A673 (cell line): ENCODE measurements around the gene BMERB1. TPM values are rescaled to one million over a fixed set of nuclear protein-coding genes. Genes with fewer than 3 reads are reported as not detected.

Experiments used
- BruUV-seq: library from RNA; stranded (reverse); fragments of 400-500 nt; replicated peaks from 2 replicates; lab custom pipeline; 2021; lab: Mats Ljungman, UMichigan
- CTCF ChIA-PET: fragments of 300-600 bp; sonication (Branson Sonifier 250); formaldehyde crosslinking; loops from one replicate; lab custom pipeline; 2022; ENCODE audit warnings: antibody characterized with exemption; lab: Charles Lee
- POLR2A ChIA-PET: fragments of 300-600 bp; sonication (Branson Sonifier 250); formaldehyde crosslinking; loops from one replicate; lab custom pipeline; 2022; ENCODE audit warnings: antibody characterized with exemption; ENCODE audit not compliant: low non-redundant PET; lab: Charles Lee
- DNase-seq: peaks from one replicate; pipeline ENCODE4 v3.0.0-alpha.2; 2015; ENCODE audit warnings: low spot score
- H3K27ac ChIP-seq: fragments of 200-600 bp; sonication (generic); 2 replicates; pipeline ENCODE4 v1.5.1; 2016; ENCODE audit warnings: mixed run types, low read depth, mild to moderate bottlenecking, mixed read lengths, antibody characterized with exemption, low read length; ENCODE audit not compliant: poor library complexity, severe bottlenecking
- H3K27me3 ChIP-seq: fragments of 200-600 bp; sonication (generic); replicated peaks from 2 replicates; pipeline ENCODE4 v1.6.1; 2017; ENCODE audit warnings: mixed run types, low read depth, mild to moderate bottlenecking, mixed read lengths, antibody characterized with exemption, low read length; ENCODE audit not compliant: insufficient read depth, poor library complexity
- H3K36me3 ChIP-seq: fragments of 200-600 bp; sonication (generic); 2 replicates; pipeline ENCODE4 v1.6.1; 2016; ENCODE audit warnings: mixed run types, mild to moderate bottlenecking, mixed read lengths, antibody characterized with exemption, low read length; ENCODE audit not compliant: insufficient read depth, poor library complexity, severe bottlenecking
- H3K4me1 ChIP-seq: fragments of 200-600 bp; sonication (generic); 2 replicates; pipeline ENCODE4 v1.6.1; 2017; ENCODE audit warnings: mixed run types, mild to moderate bottlenecking, mixed read lengths, antibody characterized with exemption, low read length; ENCODE audit not compliant: insufficient read depth, poor library complexity, severe bottlenecking
- H3K4me3 ChIP-seq: fragments of 200-600 bp; sonication (generic); 2 replicates; pipeline ENCODE4 v1.5.1; 2016; ENCODE audit warnings: low read depth, mixed run types, mild to moderate bottlenecking, mixed read lengths, low read length; ENCODE audit not compliant: poor library complexity, severe bottlenecking
- H3K9me3 ChIP-seq: fragments of 200-600 bp; sonication (generic); 2 replicates; pipeline ENCODE4 v1.6.1; 2016; ENCODE audit warnings: mixed run types, low read depth, mild to moderate bottlenecking, mixed read lengths, antibody characterized with exemption, low read length; ENCODE audit not compliant: poor library complexity, severe bottlenecking
- CTCF ChIP-seq: fragments of 300-800, 200-600 bp; sonication (generic); conservative IDR thresholded peaks from 2 replicates; pipeline ENCODE4 v1.5.1; 2017; ENCODE audit warnings: low read depth, mild to moderate bottlenecking, antibody characterized with exemption, low read length, moderate library complexity, mixed read lengths
- EZH2 ChIP-seq: fragments of 200-600 bp; sonication (generic); IDR thresholded peaks from 2 replicates; pipeline ENCODE4 v1.6.1; 2017; ENCODE audit warnings: borderline replicate concordance, low read depth, mild to moderate bottlenecking, mixed read lengths, antibody characterized with exemption, low read length; ENCODE audit not compliant: poor library complexity, severe bottlenecking
- intact Hi-C: fragments of 100-400 bp; cut with micrococcal nuclease; formaldehyde crosslinking; loops from one replicate; pipeline ENCODE4 v1.10.0; 2022; ENCODE audit not compliant: unreplicated experiment
- total RNA-seq: library from RNA; stranded (reverse); gene quantifications from 2 replicates; pipeline ENCODE4 v1.2.3, GENCODE V29; 2021

The BMERB1 gene
- total RNA-seq, 1 experiment from 2014 or later = 11.5 TPM

- Histone ChIP-seq H3K27me3 (no peaks in the 10 kb centered on the region), H3K4me3 (no peak overlapping the region), H3K9me3 (no peaks in the 10 kb centered on the region), H3K27ac (no peak overlapping the region), H3K4me1 (no peaks in the 10 kb centered on the region), H3K36me3 (no peaks in the 10 kb centered on the region)
- no TSS peak for BruUV-seq
- ChIA-PET CTCF (no interaction called here), POLR2A (no interaction called here)
- no peak for DNase-seq
- no peak for TF ChIP-seq CTCF
- no peak for TF ChIP-seq EZH2
- intact Hi-C loops = no loop called here
Measured at GRCh38 chr16:15538507-15538906, 104.1 kb downstream of the BMERB1 start.

- BruUV-seq = no TSS peak
- Histone ChIP-seq H3K27ac (no peak overlapping the region), H3K36me3 (no peaks in the 10 kb centered on the region), H3K27me3 (no peaks in the 10 kb centered on the region), H3K4me1 (no peaks in the 10 kb centered on the region), H3K9me3 (no peaks in the 10 kb centered on the region), H3K4me3 (no peak overlapping the region)
- TF ChIP-seq CTCF = no peak
- TF ChIP-seq EZH2 = no peak
- CTCF ChIA-PET = no interaction called here
- DNase-seq = peak; percentile 19
- intact Hi-C loops = no loop called here
- POLR2A ChIA-PET = no interaction called here
Measured at GRCh38 chr16:15539197-15539596, 104.8 kb downstream of the BMERB1 start.

- ChIA-PET POLR2A (interaction anchor here (0.7 kb wide), 1 partner anchor 20 kb away, joined by 3 read pairs; no protein-coding TSS in a partner anchor), CTCF (interaction anchor here (0.7 kb wide), 1 partner anchor 18 kb away, joined by 15 read pairs; no protein-coding TSS in a partner anchor)
- no peak overlapping the region for H3K4me3 ChIP-seq
- H3K9me3 ChIP-seq = no peaks in the 10 kb centered on the region
- H3K36me3 ChIP-seq = no peaks in the 10 kb centered on the region
- H3K4me1 ChIP-seq = no peaks in the 10 kb centered on the region
- BruUV-seq = no TSS peak
- TF ChIP-seq EZH2 (no peak), CTCF (no peak)
- peak; percentile 33 for DNase-seq
- H3K27ac ChIP-seq = no peak overlapping the region
- no peaks in the 10 kb centered on the region for H3K27me3 ChIP-seq
- intact Hi-C loops = no loop called here
Measured at GRCh38 chr16:15542261-15542660, 107.9 kb downstream of the BMERB1 start.
